ENCODE data around the gene DYNC2I2. TPM values are rescaled to one million over a fixed set of nuclear protein-coding genes. Genes with fewer than 3 reads are reported as not detected.

Gene DYNC2I2
- total RNA-seq, 1 experiment from 2014 or later, result 225 TPM

GRCh38 chr9:128657796-128658195 is 1.1 kb upstream of the DYNC2I2 start:
- Histone ChIP-seq H2AFZ (0 out of 2 replicates have a peak overlapping the region, but pooled peaks have one; percentile 90), H3K79me2 (ENCODE audit: low read depth) (peaks cover 21% of the 10 kb centered on the region), H4K20me1 (ENCODE audit: insufficient read depth) (no peaks in the 10 kb centered on the region), H3K4me3 (no peak overlapping the region), H3K27me3 (ENCODE audit: insufficient read depth, low read depth) (no peaks in the 10 kb centered on the region), H3K27ac (peak overlapping the region; percentile 98), H3K9me2 (ENCODE audit: insufficient read depth) (no peaks in the 10 kb centered on the region), H3K9me3 (ENCODE audit: insufficient read depth, low read depth) (no peaks in the 10 kb centered on the region), H3K4me2 (no peak overlapping the region), H3K36me3 (ENCODE audit: low read depth) (no peaks in the 10 kb centered on the region), H3F3A (ENCODE audit: insufficient read depth, low read depth) (peaks cover 16% of the 10 kb centered on the region), H3K4me1 (replicated peaks; ENCODE audit: insufficient read depth) (peaks cover 8% of the 10 kb centered on the region; the same call in 1 of the 2 replicates)
- intact Hi-C loops (cut with micrococcal nuclease; ENCODE audit: unreplicated experiment), result loop anchor here (2.0 kb wide), 1 partner anchor 21 kb away; no protein-coding TSS in a partner anchor
- ChIA-PET POLR2A (ENCODE audit: unreplicated experiment) (no interaction called here), CTCF (no interaction called here)
- no TSS peak for BruUV-seq (replicated peaks)
- no peak for TF ChIP-seq EZH2 (IDR thresholded peaks at IDR 0.05; ENCODE audit: low read depth)
- TF ChIP-seq, protein P1, sequence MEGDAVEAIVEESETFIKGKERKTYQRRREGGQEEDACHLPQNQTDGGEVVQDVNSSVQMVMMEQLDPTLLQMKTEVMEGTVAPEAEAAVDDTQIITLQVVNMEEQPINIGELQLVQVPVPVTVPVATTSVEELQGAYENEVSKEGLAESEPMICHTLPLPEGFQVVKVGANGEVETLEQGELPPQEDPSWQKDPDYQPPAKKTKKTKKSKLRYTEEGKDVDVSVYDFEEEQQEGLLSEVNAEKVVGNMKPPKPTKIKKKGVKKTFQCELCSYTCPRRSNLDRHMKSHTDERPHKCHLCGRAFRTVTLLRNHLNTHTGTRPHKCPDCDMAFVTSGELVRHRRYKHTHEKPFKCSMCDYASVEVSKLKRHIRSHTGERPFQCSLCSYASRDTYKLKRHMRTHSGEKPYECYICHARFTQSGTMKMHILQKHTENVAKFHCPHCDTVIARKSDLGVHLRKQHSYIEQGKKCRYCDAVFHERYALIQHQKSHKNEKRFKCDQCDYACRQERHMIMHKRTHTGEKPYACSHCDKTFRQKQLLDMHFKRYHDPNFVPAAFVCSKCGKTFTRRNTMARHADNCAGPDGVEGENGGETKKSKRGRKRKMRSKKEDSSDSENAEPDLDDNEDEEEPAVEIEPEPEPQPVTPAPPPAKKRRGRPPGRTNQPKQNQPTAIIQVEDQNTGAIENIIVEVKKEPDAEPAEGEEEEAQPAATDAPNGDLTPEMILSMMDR (conservative IDR thresholded peaks at IDR 0.05), result no peak
- DNase-seq, result no peak

GRCh38 chr9:128657344-128657704 is 677 bp upstream of the DYNC2I2 start:
- Histone ChIP-seq H3K27ac (peak overlapping the region; percentile 98), H3K36me3 (ENCODE audit: low read depth) (no peaks in the 10 kb centered on the region), H3K9me2 (ENCODE audit: insufficient read depth) (no peaks in the 10 kb centered on the region), H2AFZ (peak overlapping the region; percentile 90), H3K79me2 (ENCODE audit: low read depth) (peaks cover 25% of the 10 kb centered on the region), H3K27me3 (ENCODE audit: insufficient read depth, low read depth) (no peaks in the 10 kb centered on the region), H3F3A (ENCODE audit: insufficient read depth, low read depth) (peaks cover 16% of the 10 kb centered on the region), H4K20me1 (ENCODE audit: insufficient read depth) (no peaks in the 10 kb centered on the region), H3K4me3 (peak overlapping the region; percentile 99), H3K9me3 (ENCODE audit: insufficient read depth, low read depth) (no peaks in the 10 kb centered on the region), H3K4me1 (replicated peaks; ENCODE audit: insufficient read depth) (peaks cover 8% of the 10 kb centered on the region; the same call in 1 of the 2 replicates), H3K4me2 (peak overlapping the region; percentile 79)
- CTCF ChIA-PET, result interaction anchor here (0.7 kb wide), 1 partner anchor 236 kb away, joined by 7 read pairs; the partner anchor contains the start of gene CERCAM
- no peak for DNase-seq
- POLR2A ChIA-PET (ENCODE audit: unreplicated experiment), result no interaction called here
- intact Hi-C loops (cut with micrococcal nuclease; ENCODE audit: unreplicated experiment), result loop anchor here (2.0 kb wide), 1 partner anchor 21 kb away; no protein-coding TSS in a partner anchor
- BruUV-seq (replicated peaks), result TSS peak; percentile 95
- no peak for TF ChIP-seq EZH2 (IDR thresholded peaks at IDR 0.05; ENCODE audit: low read depth)
- TF ChIP-seq, protein P1 (conservative IDR thresholded peaks at IDR 0.05), result no peak

GRCh38 chr9:128654481-128654880 is 2.2 kb downstream of the DYNC2I2 start:
- Histone ChIP-seq H3K4me2 (peak overlapping the region; percentile 46), H3K9me3 (ENCODE audit: insufficient read depth, low read depth) (no peaks in the 10 kb centered on the region), H3K27ac (no peak overlapping the region), H3K27me3 (ENCODE audit: insufficient read depth, low read depth) (no peaks in the 10 kb centered on the region), H2AFZ (no peak overlapping the region), H4K20me1 (ENCODE audit: insufficient read depth) (no peaks in the 10 kb centered on the region), H3K9me2 (ENCODE audit: insufficient read depth) (no peaks in the 10 kb centered on the region), H3K36me3 (ENCODE audit: low read depth) (no peaks in the 10 kb centered on the region), H3F3A (ENCODE audit: insufficient read depth, low read depth) (peaks cover 16% of the 10 kb centered on the region), H3K79me2 (ENCODE audit: low read depth) (peaks cover 25% of the 10 kb centered on the region), H3K4me1 (replicated peaks; ENCODE audit: insufficient read depth) (peaks cover 8% of the 10 kb centered on the region; the same call in 1 of the 2 replicates), H3K4me3 (no peak overlapping the region)
- BruUV-seq (replicated peaks), result no TSS peak
- POLR2A ChIA-PET (ENCODE audit: unreplicated experiment), result interaction anchor here (0.6 kb wide), 1 partner anchor 44 kb away, joined by 3 read pairs; no protein-coding TSS in a partner anchor
- CTCF ChIA-PET, result interaction anchor here (0.7 kb wide), 1 partner anchor 125 kb away, joined by 7 read pairs; no protein-coding TSS in a partner anchor
- no peak for DNase-seq
- intact Hi-C loops (cut with micrococcal nuclease; ENCODE audit: unreplicated experiment), result no loop called here
- no peak for TF ChIP-seq EZH2 (IDR thresholded peaks at IDR 0.05; ENCODE audit: low read depth)
- TF ChIP-seq, protein P1 (conservative IDR thresholded peaks at IDR 0.05), result no peak
